ENCODE results near the gene MKNK1.

MKNK1 gene

DNA sequence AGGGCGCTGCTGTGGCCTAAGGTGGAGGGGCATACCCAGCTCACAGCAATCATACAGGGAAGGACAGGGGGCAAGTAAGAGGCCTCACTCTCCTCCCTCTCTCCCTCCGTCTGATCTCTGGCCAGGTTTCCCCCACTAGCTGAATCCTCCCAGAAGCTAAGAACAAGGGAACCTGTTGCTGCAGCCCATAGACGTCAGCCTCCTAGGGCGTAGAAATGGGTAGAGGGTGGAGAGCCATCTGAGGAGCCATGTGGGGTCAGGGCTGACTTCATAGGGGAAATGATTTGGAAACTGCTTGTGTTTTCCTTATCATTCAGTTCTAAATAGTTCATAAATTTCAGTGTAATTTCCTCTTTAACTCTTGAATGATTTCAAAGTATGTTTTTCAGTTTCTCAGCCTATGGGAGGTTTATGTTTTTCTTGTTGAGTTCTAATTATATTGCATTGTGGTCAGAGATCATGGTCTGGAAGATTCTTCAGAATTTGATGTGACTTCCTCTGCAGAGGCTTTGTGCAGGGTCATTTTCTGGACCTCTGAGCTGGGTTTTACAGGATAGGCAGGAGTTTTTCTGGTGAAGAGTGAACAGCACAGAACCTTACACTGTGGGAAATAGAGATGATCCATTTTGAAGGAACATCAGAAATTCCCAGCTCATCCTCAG is 14.8 kb upstream of the MKNK1 start:
- no peak for DNase-seq

DNA sequence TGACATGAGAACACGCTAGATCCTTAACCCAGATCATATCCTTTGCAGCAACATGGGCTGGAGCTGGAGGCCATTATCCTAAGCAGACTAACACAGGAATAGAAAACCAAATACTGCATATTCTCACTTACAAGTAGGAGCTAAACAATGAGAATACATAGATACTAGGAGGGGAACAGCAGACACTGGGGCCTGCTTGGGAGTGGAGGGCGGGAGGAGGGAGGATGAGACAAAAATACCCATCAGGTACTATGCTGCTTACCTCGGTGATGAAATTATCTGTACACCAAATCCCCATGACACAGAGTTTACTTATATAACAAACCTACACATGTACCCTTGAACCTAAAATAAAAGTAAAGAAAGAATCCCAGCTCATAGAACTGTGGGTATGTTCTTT is 13.8 kb upstream of the MKNK1 start:
- no peak for DNase-seq

DNA sequence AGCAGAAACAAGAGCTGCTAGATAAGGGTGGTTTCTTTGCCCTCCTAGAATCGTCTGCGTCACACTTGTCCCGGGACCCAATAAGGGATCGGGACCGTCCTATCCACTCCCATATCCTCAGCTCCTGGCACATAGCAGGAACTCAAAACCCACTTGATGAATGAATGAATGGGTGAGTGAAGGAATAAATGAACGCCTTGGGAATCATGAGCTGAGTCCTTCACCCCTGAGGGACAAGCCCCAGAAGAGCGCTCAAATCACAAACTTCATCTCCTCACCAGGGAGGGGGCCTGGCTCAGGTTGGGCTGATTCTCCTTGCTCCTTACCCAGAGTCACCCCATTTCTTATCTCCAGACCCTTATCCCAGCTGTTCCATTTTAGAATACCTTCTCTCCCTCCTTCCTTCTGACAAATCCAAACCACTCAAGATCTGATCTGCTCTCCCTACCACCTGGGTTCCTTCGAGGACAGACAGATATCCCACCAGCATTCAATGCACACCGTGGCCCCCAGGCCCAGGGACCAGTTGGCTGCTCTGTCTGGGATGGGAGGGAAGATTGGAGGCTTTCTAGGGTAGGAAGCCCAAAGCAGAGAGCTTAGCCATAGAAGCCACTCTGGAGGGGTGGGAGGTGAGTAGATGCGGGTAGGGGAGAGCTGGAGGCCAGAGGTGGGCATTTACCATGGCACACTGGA is 13.2 kb upstream of the MKNK1 start:
- no peak for DNase-seq

DNA sequence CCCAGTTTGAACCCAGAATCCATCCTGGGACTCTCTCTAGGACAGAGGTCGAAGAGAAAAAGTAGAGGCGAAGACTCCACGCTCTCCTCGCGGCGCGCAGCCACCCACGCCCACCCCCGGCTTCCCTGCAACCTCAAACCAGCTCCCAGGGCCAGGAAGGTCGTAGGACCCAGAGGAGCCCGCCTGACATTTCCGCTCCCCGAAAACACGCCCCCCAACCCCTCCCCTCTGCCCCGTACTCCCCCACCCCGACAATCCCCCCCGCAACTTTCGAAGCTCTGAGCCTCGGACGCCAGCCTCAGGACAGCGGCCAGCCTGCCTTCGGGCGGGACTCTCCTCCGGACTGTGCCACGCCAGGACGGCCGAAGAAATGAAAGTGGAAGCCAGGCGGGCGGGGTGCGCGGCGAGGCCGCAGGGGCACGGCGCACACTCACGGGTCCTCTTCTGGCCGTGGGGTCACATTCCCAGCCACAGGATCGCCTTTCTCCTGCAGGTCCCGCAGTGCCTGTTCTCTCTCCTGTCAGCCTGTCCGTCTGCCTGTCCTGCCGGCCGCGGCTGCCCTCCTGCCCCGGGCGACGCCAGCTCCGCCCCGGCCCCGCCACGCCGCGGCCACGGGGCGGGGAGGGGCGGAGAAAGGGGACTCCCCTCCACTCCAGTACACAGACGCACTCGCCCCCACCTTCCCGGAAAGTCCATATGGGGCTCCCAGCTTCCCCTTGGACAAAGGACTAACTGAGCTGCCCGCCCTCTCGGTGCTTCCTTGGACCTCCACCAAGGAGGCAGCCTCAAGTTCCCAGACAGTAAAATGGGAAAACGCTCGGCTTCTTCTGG is 12.4 kb upstream of the MKNK1 start, which contains the start of gene MOB3C:
TSS of gene MOB3C (minus strand) at position 535 of the 831 bp plus-strand sequence. CDS start 3,490 bp downstream, outside the sequence.
- DNase-seq, result peak; percentile 32 to 74

DNA sequence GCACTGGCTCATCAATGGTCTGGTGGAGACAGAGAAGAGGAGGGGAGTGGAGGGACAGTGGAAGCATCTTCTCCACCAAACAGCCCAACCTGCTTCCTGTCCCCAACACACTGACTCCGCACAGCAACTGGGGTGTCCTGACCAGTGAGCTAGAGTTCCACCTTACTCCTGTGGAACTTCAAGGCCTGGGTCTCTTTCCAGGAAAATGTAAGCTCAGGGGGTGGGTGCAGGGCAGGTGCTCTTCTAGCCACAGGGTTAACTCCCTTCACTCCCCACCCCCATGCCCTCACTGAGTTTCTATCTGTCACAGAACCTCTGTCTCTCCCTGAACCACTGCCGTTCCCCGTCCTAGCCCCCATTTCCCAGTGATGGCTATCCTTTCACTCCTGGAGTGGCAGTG is 11.7 kb upstream of the MKNK1 start:
- DNase-seq, result no peak

DNA sequence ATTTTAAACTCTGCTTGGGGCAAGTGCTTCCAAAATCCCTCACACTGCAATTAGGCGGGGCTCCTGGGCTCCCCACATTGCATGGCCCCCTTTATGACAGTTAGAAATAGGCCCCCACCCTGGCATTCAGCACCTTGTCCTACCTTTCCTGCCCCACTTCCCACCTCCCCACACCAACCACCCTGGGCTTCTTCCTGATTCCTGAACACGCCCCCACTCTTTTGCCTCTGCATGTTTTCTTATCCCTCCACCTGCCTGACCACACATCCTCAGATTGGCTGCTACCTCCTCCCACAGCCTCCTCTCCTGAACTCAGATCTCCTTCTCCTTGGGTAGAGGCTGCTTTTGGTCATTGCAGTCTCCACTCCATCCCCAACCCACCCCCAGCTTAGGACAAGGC is 11.0 kb upstream of the MKNK1 start:
- no peak for DNase-seq

DNA sequence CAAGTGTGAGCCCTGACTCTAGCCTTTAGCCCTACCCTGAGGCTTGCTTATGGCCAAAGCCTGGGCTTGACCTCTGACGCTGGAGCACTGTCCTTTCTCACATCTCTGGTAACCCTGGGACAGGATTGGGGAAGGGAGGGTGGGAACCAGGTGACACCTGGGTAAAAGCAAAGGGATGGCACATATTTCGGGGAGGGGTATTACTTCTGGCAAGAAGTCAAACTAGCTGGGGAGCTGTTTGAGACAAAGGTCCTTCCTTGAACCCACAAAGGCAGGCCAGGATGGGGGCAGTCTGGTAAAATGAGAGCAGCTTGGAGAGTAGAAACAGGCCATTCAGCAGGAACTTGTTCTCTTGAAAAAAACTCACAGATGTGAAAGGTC is 10.5 kb upstream of the MKNK1 start:
- no peak for DNase-seq

DNA sequence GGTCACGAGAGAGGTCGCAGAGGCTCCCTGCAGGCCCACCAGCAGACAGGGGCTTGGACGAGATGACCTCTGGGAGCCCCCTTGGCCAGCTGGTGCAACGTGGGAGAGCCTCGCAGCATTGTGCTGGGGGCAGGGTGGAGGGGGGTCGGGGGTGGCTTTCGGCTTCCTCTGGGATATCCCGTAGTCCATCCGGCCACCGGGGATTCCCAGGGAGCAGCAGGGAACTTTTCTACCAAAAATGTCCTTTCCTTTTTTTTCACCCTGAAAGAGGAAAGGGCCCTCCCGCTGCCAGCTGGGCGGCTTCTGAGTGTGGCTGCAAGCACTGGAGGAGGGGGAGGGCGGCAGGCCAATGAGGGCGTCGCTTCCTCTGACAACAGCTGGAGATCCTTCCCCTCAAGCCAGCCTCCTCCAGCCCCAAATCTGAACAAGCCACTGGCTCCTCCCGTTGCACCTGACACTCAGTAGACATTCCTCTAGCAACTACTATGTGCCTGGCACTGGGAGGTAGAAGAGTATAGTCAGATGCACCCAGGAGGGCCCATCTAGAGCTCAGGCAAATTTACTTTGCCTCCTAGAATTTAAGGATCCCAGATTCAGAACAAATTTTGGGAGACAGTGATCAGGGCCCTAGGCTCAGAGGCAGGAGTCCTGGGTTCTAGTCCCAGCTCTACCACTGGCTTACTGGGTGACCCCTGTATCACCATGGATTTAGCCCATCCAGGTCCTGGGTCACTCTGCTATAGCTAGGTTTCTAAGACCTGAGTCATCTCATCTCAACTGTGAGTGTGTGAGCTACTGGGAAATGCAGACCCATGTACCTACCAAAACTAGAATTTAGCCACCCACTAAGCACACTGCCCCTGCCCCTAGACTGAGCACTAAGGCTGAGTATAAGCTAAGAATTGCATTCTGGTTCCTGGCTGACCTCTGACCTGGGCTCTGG is 9.9 kb upstream of the MKNK1 start:
- peak; percentile 43 to 45 for DNase-seq

DNA sequence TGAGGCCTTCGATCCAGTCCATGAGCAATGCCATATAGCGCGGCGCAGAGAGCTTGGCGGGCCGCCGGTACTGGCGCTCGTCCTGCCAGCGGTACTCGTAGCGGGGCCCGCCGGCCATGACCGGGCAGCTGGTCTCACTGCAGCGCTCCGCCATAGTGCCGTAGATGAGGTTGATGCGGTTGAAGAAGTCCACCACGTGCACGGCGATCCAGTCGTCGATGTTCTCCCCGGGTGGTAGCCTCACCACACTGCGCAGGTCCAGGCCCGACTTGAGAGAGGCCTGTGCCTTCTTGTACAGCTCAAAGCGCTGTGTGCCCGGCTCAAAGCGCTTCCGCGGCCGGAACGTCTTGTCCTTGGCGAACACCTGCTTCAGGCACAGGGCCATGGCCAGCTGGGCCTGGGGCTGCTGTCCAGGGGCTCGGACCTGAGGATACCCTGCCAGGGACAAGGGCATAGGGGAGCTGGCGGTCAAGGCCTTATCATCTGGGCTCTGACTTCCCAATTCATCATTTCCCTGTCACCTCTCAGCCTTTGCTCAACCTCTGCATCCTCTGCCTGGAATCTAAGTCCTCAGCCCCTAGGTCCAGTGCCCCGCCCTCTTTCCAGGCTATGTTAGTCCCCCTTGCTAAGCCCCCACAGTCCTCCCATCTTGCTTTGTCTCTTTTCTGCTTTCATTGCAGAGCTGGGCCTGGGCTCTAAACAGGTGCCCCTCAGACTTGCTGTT is 9.0 kb upstream of the MKNK1 start:
- no peak for DNase-seq

DNA sequence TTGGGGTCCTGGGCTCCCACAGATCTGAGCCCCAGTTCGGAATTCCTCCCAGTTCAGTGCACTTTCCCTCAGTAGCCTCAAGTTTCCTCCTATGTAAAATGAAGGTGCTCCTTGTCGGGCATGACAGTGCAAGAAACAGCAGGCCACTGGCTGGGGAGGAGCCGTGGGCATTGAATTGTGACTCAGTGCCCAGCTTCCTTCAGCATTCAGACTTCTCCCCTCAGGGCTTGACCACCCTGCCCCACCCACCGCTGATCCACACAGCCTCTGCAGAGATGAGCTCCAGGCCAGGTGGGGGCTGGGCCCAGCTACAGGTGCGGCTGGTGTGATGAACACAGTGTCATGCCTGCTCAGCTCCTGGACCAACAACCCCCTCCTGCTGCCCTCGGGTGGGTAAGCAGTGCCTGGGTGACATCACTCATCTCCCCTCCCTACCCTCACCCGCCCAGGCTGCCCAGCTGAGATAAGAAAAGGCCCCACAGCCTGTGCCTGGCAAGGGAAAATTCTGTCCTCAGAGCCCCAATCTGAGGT is 7.7 kb upstream of the MKNK1 start:
- no peak for DNase-seq

DNA sequence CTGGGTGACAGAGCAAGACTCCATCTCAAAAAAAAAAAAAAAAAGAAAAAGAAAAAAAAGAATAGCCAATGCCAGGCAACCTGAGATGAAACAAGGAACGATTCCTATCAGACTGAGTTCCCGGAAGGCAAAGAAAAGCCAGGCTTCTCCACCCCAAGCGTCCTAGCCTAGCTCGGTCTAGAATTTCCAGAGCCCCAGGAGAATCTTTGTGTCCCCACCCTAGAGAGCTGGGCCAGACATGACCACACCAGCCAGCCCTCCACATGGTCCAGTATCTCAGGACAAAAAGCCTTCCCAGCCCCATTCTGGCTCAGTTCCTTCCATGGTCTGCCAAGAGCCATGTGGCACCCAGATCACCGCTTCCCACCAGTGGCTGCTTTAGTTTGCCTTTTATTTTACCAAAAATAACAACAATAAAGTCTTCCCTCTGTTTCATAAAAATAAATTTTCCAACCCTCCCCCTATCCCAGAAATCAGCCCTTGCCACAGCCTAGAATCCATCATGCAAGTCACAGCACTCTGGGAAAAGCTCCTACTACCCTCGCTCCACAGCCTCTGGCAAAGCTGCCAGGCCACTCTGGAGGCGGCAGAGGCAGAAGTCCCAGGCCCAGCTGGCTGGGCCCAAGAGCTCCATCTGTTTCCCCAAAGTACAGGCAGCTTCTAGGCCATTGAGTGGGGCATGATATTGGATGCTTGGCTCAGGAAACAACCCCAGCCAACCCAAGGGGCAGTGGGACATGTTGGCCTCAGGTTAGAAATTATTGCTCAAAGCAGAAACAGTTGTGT is 3.5 kb upstream of the MKNK1 start:
- DNase-seq, result no peak

DNA sequence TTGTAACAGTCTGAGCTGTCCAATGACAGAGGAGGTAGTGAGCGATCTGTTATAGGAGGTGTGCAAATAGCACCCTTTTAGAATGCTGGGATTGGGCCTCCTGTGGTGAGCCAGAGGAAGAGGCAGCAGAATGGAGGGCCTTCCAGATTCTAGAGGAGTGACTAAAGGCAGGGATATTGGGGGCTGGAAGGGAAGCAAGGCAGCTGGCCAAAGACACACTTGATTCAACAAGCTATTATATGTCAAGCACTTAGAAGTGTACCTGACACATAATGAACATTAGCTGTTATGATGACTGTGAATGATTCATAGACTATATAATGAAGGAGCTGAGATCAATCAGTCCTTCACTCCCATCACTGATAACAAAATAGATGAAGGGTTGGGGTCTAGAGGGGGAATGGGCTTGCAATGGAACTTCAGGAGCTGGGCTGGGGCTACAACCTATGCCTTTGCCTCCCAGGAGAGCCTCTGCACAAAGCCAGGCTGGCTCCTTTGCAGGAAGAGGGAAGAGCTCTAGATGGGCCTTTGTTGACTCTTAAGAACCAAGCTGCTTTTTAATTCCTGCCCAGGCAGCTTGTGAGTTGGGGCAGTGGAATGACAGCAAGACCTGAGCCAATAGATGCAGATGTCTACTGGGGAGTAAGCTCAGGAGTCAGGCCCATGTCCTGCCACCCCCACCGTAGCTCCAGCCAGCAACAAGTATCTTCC is 2.3 kb upstream of the MKNK1 start:
- DNase-seq, result no peak

DNA sequence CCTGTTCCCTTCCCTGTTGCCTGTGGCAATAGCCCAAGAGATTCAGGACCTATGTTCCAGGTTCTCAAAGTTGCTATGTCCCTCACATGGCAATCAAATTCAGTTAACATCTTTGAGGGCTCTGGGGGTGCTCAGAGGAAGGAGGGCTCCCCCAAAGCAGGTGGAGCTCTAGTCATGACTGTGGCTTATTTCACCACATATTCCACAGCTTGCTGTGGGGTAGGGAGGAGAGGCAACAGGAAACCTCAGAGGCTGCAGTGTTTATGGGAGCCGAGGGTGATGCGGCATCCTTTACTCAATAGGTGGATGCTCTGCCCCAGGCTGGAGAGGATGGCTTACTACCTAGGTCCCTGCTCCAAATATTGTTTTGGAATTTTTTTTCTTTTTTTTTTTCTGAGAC is 1.2 kb upstream of the MKNK1 start:
- no peak for DNase-seq

DNA sequence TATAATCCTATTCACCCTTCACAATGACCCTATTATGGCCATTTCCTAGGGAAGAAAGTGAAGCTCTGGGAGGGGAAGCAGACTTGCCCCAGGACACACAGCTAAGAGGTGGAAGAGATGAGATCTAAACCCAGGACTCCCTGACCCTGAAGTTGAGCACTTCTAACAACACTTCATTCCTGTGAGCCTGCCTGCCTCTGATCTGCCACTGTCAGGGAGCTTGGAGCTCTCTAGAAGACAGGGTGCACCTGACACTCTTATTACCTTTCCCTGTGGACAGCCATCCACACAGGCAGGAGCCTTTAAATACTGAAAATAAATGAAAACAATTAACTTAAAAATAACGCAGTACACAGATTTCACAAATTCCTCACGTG is 599 bp downstream of the MKNK1 start:
- DNase-seq, result no peak

DNA sequence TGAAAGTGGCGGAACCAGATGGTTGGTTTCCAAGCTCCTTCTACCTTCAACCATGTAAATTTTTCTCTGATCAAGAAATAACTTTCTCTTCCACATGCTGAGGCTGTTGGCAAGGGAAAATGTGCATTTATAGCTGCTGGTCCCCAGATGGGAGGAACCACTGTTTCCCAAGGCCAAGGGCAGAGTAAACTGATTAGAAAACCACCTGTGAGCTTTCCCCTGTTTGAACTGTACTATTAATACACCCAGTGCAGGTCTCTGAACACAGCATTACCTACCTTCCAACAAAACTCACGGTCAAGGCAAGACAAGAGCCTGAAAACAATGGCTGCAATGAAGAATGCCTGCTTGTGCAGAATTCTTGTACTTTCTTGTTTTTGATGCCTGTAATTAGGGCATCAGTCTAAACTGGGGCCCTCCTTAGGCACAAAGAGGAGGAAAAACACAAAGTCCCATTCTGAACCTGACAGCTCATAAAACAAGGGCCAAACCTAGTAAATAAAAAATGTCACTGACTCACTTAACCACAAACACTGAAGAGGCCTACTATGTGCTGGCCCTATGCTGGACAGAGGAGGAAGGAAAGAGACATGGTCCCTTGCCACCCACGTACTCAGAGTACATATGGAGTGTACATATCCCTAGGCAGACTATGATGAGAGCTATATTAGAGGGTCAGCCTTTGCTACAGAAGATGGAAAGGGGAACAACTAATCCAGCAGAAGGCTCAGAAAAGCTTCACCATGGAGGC is 2.6 kb downstream of the MKNK1 start:
- DNase-seq, result no peak

DNA sequence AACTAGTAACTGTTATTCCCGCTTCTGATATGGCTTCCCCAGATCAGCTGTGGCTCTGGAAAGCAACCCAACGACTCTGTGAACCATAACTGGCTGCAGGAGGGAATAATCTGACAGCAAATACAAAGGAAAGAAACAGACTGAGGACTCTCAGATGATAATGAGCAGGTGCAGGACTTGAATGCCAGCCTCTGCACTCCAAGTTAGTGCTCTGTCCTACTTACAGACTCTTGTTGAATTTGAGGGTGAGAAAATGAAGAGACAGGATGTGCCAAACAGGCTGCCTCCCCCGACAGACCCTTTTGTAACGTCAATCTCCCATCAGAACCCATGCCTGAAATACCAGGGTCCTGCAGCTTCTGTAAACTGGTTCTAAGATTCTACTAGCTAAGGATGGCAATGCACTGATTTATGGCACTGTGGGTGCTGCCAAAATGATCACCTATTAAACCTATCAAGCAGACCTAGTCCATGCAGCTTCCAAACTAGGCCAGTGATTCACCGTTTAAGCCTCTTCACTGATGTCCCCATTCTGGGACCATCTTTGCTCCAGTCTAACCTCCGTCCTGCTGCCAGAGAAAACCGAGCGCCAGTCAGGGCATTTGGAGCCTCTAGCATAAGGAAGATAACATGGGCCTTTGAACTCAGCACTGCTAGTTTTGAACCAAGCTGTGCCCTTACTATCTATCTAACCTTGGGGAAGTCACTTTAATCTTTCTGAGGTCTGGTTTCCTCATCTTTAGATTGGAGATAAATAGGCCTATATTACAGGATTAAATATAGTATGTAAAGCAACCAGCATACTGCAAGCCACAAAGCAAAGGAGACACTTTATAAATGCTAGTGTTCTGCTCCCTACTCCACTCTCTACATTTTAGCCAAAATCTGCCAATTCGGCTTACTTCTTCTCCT is 4.8 kb downstream of the MKNK1 start:
- no peak for DNase-seq

DNA sequence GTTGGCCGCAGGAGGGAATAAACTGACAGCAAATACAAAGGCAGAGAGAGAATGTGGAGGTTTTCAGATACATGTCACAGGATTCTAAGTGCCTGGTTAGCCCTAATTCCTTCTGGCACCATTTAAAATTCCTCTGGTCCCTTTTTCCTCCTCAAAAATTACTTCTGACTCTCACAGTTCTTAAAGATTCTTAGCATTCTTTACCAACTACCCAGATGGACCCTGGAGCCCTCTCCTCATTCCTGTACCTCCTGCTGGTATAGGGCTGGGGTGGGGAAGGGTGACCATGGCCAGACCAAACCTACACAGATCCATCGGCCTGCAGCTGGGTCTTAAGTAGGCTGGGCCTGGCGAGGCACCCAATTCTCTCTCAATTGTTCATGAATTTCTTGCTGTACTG is 7.2 kb downstream of the MKNK1 start:
- DNase-seq, result no peak

DNA sequence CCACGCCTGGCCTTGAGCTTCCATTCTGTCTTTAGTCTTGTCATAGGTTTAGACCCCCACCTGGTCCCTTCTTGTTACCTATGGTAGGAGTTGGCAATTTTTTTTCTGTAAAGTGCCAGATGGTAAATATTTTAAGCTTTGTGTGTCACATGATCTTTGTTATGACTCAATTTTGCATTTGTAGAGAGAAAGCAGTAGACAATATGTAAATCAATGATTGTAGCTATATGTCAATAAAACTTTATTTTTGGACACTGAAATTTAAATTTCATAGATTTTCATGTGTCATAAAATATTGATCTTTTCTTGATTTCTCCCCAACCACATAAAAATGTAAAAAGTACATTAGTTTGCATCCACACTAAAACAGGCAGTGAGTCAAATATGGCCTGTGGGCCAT is 8.0 kb downstream of the MKNK1 start:
- DNase-seq, result no peak
